ENCODE data around the gene AIF1L.

- no peak for TF ChIP-seq POLR2AphosphoS5 (IDR thresholded peaks at IDR 0.05; ENCODE audit: low read depth, low read length)
- no peak for TF ChIP-seq POLR2A (IDR thresholded peaks at IDR 0.05; ENCODE audit: low read depth, low read length)
Observed at GRCh38 chr9:131092030-131092429, 4.3 kb upstream of the AIF1L start.

Measured in GM12892 (cell line).